Effector memory CD8-positive, alpha-beta T cell (primary cell): ENCODE data around the gene DLAT.
"Not testable (repeated sequence)": the region's sequence is repeated elsewhere in the genome, so short reads cannot be mapped to it uniquely, and the experiment has no call there.

Experiments used
- ATAC-seq: fragments of 150-1000 bp; cut with Tn5 transposase; replicated peaks from 2 replicates; pipeline ENCODE4 v1.10.0; 2021; ENCODE audit warnings: mild to moderate bottlenecking, moderate library complexity
- DNase-seq, 3 experiments: peaks; one replicate each; pipeline ENCODE4 v3.0.0; 2021
- H3K27ac Mint-ChIP-seq, 2 donors: one replicate each; pipeline ENCODE4 v1.8.0; 2022; ENCODE audit warnings: mild to moderate bottlenecking in 2 of 2, mixed read lengths in 2 of 2, moderate library complexity in 2 of 2
- H3K27me3 Mint-ChIP-seq, 2 donors: one replicate each; pipeline ENCODE4 v1.8.0; 2022; ENCODE audit warnings: mixed read lengths in 2 of 2
- H3K36me3 Mint-ChIP-seq: one replicate; pipeline ENCODE4 v1.8.0; 2022; ENCODE audit warnings: mild to moderate bottlenecking, moderate library complexity, mixed read lengths; ENCODE audit not compliant: insufficient read depth
- H3K4me1 Mint-ChIP-seq, 2 donors: one replicate each; pipeline ENCODE4 v1.8.0; 2022; ENCODE audit warnings: low read depth in 2 of 2, mixed read lengths in 2 of 2
- H3K4me3 Mint-ChIP-seq, 2 donors: one replicate each; pipeline ENCODE4 v1.8.0; 2022; ENCODE audit warnings: mild to moderate bottlenecking in 2 of 2, mixed read lengths in 2 of 2, moderate library complexity in 2 of 2
- H3K9me3 Mint-ChIP-seq, 2 donors: one replicate each; pipeline ENCODE4 v1.8.0; 2022; ENCODE audit warnings: mixed read lengths in 2 of 2

DLAT gene

DNA sequence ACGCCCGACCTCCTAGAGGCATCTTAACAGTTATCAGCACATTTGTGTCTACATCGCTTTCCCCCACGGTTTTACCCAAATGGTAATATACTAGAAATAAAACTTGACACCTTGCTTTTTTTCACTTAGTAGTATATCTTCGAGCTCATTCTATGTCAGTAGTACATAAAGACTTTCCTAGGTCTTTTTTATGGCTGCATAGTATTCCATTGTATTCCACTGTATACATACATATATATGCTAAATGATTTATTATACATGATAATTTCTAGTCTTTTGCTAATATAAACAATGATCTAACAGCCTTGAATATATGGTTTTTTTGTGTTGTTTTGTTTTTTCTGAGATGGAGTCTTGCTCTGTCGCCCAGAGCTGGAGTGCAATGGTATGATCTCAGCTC is 34.8 kb upstream of the DLAT start:
- H3K36me3 Mint-ChIP-seq: no peaks in the 10 kb centered on the region
- no peaks in the 10 kb centered on the region for H3K9me3 Mint-ChIP-seq
- no peak overlapping the region for H3K4me3 Mint-ChIP-seq
- H3K27me3 Mint-ChIP-seq: no peaks in the 10 kb centered on the region
- H3K4me1 Mint-ChIP-seq: no peaks in the 10 kb centered on the region
- DNase-seq: no peak
- no peak for ATAC-seq
- H3K27ac Mint-ChIP-seq: no peak overlapping the region

GRCh38 chr11:111992206-111992855 is 32.9 kb upstream of the DLAT start:
- Mint-ChIP-seq H3K27ac (no peak overlapping the region), H3K27me3 (no peaks in the 10 kb centered on the region), H3K4me1 (no peaks in the 10 kb centered on the region), H3K4me3 (no peak overlapping the region), H3K36me3 (no peaks in the 10 kb centered on the region), H3K9me3 (no peaks in the 10 kb centered on the region)
- no peak for DNase-seq
- ATAC-seq: no peak

GRCh38 chr11:111996129-111996528 is 29.1 kb upstream of the DLAT start:
- no peaks in the 10 kb centered on the region for H3K9me3 Mint-ChIP-seq

GRCh38 chr11:111996669-111997068 is 28.5 kb upstream of the DLAT start:
- H3K36me3 Mint-ChIP-seq, H3K4me1 Mint-ChIP-seq, H3K9me3 Mint-ChIP-seq, H3K27ac Mint-ChIP-seq, DNase-seq, H3K4me3 Mint-ChIP-seq, ATAC-seq: not testable (repeated sequence)
- peaks cover 5 to 16% of the 10 kb centered on the region in 2 donors for H3K27me3 Mint-ChIP-seq

More at GRCh38 chr11:111996129-111996528, 29.1 kb upstream of the DLAT start:
- H3K27ac Mint-ChIP-seq: no peak overlapping the region
- ATAC-seq (no peak), DNase-seq (no peak)
- H3K27me3 Mint-ChIP-seq: peaks cover 5 to 11% of the 10 kb centered on the region in 2 donors
- H3K4me3 Mint-ChIP-seq: no peak overlapping the region
- peaks cover 0 to 5% of the 10 kb centered on the region in 2 donors for H3K4me1 Mint-ChIP-seq
- peaks cover 4% of the 10 kb centered on the region for H3K36me3 Mint-ChIP-seq

DNA sequence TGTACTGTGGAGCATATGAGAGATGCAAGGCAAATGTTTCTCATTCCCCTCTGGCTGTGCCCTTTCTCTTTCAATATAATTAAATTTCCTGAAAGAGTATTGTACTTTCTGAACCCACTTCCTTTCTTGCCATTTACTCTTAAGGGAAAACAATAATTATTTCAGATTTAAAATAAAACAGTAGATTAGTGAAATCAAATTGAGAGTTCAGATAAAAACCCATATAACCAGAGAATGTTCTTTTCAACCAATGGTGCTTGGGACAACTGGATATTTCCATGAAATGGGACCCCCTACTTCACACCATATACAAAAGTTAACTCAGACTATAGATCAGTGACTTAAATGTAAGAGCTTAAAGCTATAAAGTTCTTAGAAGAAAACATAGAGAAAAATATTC is 26.1 kb upstream of the DLAT start:
- H3K9me3 Mint-ChIP-seq: no peaks in the 10 kb centered on the region
- H3K36me3 Mint-ChIP-seq: peaks cover 4% of the 10 kb centered on the region
- no peak for ATAC-seq
- H3K4me1 Mint-ChIP-seq: peaks cover 0 to 5% of the 10 kb centered on the region in 2 donors
- DNase-seq: no peak
- H3K4me3 Mint-ChIP-seq: no peak overlapping the region
- H3K27me3 Mint-ChIP-seq: peaks cover 11 to 34% of the 10 kb centered on the region in 2 donors
- no peak overlapping the region for H3K27ac Mint-ChIP-seq

- H3K4me3 Mint-ChIP-seq: no peak overlapping the region
- no peaks in the 10 kb centered on the region for H3K9me3 Mint-ChIP-seq
- H3K27ac Mint-ChIP-seq: no peak overlapping the region
- H3K27me3 Mint-ChIP-seq: peaks cover 17 to 34% of the 10 kb centered on the region in 2 donors
- DNase-seq (no peak), ATAC-seq (no peak)
- H3K36me3 Mint-ChIP-seq: peaks cover 4% of the 10 kb centered on the region
- H3K4me1 Mint-ChIP-seq: peaks cover 0 to 5% of the 10 kb centered on the region in 2 donors
These were observed 24.5 kb upstream of the DLAT start for GRCh38 chr11:112000703-112001102.

DNA sequence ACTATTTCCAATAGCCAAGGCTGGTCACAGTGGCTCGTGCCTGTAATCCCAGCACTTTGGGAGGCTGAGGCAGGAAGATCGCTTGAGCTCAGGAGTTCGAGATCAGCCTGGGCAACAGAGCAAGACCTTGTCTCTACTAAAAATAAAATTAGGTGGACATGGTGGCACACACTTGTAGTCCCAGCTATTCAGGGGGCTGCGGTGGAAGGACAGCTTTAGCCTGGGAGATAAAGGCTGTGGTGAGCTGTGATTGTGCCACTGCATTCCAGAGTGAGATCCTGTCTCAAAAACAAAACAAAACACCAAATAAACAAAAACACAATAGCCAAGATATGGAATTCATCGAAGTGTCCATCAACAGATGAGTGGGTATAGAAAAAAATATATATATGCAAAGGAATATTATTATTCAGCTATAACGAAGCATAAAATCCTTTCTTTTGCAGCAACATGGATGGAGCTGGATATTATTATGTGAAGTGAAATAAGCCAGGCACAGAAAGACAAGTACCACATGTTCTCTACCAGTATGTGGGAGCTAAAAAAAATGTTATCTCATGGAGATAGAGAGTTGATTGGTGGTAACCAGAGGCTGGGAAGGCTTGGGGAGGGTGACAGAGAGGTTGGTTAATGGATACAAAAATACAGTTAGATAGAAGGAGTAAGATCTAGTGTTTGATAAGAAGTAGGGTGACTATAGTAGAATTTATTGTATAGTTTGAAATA is 22.6 kb upstream of the DLAT start:
- peaks cover 0 to 4% of the 10 kb centered on the region in 2 donors for H3K4me1 Mint-ChIP-seq
- H3K27me3 Mint-ChIP-seq: peaks cover 30 to 39% of the 10 kb centered on the region in 2 donors
- peaks cover 4% of the 10 kb centered on the region for H3K36me3 Mint-ChIP-seq
- no peak overlapping the region for H3K27ac Mint-ChIP-seq
- ATAC-seq (no peak), DNase-seq (no peak)
- H3K9me3 Mint-ChIP-seq: no peaks in the 10 kb centered on the region
- H3K4me3 Mint-ChIP-seq: no peak overlapping the region

DNA sequence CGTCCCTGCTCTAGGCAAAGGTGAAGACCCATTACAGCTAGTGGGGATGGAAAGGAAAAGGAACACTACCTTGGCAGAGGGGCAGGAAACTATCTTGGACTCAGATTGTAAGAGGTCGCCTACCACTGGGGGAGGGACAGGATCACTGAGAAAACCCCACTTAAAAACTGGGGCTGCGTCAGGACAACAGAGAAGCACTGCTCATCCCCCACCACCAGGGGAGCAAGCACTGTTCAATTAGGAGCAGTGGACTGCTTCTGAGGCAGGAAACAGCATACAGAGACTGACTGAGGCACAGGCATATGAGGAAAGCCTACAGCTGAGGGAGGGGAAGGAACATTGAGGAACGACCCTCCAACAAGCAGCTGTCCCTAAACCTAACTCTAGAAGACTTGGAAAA is 20.8 kb upstream of the DLAT start:
- Mint-ChIP-seq H3K4me1 (no peaks in the 10 kb centered on the region), H3K27me3 (peaks cover 48 to 49% of the 10 kb centered on the region in 2 donors), H3K4me3 (no peak overlapping the region), H3K9me3 (no peaks in the 10 kb centered on the region), H3K27ac (no peak overlapping the region), H3K36me3 (peaks cover 4% of the 10 kb centered on the region)
- ATAC-seq: peak; percentile 70
- peak in 2 of 3 experiments; percentile 4 to 14 for DNase-seq

DNA sequence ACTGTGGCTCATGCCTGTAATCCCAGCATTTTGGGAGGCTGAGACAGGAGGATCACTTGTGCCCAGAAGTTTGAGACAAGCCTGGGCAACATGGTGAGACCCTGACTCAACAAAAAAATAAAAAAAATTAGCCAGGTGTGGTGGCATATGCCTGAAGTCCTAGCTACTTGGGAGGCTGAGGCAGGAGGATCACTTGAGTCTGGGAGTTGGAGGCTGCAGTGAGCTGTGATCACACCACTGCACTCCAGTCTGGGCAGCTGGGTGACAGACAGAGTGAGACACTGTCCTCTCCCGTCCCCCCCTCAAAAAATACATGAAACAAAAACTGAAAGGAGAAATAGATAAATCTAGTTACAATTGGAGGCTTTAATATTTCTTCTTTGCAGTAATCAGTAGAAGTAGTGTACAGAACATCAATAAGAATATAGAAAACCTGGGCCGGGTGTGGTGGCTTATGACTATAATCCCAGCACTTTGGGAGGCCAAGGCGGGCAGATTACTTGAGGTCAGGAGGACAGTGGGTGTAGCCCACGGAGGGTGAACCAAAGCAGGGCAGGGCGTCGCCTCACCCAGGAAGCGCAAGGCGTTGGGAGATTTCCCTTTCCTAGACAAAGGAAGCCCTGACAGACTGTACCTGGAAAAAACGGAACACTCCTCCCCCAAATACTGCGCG is 19.6 kb upstream of the DLAT start:
- no peak overlapping the region for H3K4me3 Mint-ChIP-seq
- no peak for DNase-seq
- H3K27ac Mint-ChIP-seq: no peak overlapping the region
- ATAC-seq: no peak
- H3K4me1 Mint-ChIP-seq: no peaks in the 10 kb centered on the region
- peaks cover 50 to 54% of the 10 kb centered on the region in 2 donors for H3K27me3 Mint-ChIP-seq
- no peaks in the 10 kb centered on the region for H3K36me3 Mint-ChIP-seq
- no peaks in the 10 kb centered on the region for H3K9me3 Mint-ChIP-seq

GRCh38 chr11:112006095-112006441 is 19.1 kb upstream of the DLAT start:
- not testable (repeated sequence) for H3K4me1 Mint-ChIP-seq, H3K9me3 Mint-ChIP-seq, DNase-seq, ATAC-seq, H3K27ac Mint-ChIP-seq, H3K36me3 Mint-ChIP-seq, H3K4me3 Mint-ChIP-seq
- H3K27me3 Mint-ChIP-seq: peaks cover 45 to 49% of the 10 kb centered on the region in 2 donors

DNA sequence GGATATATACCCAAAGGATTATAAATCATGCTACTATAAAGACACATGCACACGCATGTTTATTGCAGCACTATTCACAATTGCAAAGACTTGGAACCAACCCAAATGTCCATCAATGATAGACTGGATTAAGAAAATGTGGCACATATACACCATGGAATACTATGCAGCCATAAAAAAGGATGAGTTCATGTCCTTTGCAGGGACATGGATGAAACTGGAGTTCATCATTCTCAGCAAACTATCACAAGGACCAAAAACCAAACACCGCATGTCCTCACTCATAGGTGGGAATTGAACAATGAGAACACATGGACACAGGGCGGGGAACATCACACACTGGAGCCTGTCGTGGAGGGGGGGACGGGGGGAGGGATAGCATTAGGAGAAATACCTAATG is 13.8 kb upstream of the DLAT start:
- H3K4me3 Mint-ChIP-seq, H3K27ac Mint-ChIP-seq, H3K4me1 Mint-ChIP-seq, DNase-seq, H3K36me3 Mint-ChIP-seq, H3K9me3 Mint-ChIP-seq, ATAC-seq: not testable (repeated sequence)
- H3K27me3 Mint-ChIP-seq: peaks cover 31 to 42% of the 10 kb centered on the region in 2 donors

GRCh38 chr11:112012874-112013273 is 12.3 kb upstream of the DLAT start:
- Mint-ChIP-seq H3K27ac (no peak overlapping the region), H3K36me3 (no peaks in the 10 kb centered on the region), H3K4me3 (no peak overlapping the region), H3K4me1 (no peaks in the 10 kb centered on the region), H3K9me3 (no peaks in the 10 kb centered on the region), H3K27me3 (peaks cover 26 to 30% of the 10 kb centered on the region in 2 donors)
- ATAC-seq (no peak), DNase-seq (no peak)

- H3K4me3 Mint-ChIP-seq: no peak overlapping the region
- DNase-seq (no peak), ATAC-seq (no peak)
- no peaks in the 10 kb centered on the region for H3K4me1 Mint-ChIP-seq
- no peaks in the 10 kb centered on the region for H3K36me3 Mint-ChIP-seq
- H3K27me3 Mint-ChIP-seq: peaks cover 20 to 22% of the 10 kb centered on the region in 2 donors
- H3K9me3 Mint-ChIP-seq: no peaks in the 10 kb centered on the region
- no peak overlapping the region for H3K27ac Mint-ChIP-seq
These were observed 11.6 kb upstream of the DLAT start for GRCh38 chr11:112013497-112014164.
